ENCODE data around the gene BAG5. TPM values are rescaled to one million over a fixed set of nuclear protein-coding genes. Genes with fewer than 3 reads are reported as not detected.

The BAG5 gene
- total and polyA plus RNA-seq, 2 of the 4 experiments (the other 2 are of a cell fraction), result 6.7 to 22.2 TPM

DNA sequence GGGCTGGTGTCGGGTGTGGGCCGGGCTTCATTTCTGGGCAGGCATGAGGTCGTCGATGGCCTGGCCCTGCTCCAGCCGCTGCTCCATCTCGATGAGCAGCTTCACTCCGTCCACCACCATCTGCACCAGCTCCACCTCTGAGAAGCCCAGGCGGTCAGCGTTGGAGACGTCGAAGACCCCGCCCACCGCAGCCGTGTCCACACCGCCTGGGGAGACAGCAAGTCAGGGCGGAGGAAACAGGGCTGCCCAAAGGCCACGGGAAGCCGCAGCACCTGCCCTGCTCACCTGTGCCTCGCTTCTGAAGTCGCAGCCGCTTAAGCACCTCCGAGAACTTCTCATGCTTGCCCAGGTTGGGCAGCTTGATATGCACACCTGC, 42.6 kb downstream of the BAG5 start:
- Histone ChIP-seq H3K14ac (replicated peaks; ENCODE audit: low read depth, low read length) (no peak overlapping the region), H3K56ac (ENCODE audit: extremely low read depth, insufficient read depth, low read length) (no peak overlapping the region), H3K79me1 (ENCODE audit: low read depth in 1 of 2, low read length in 2 of 2) (peaks cover 0 to 5% of the 10 kb centered on the region in 2 experiments; a peak in 1 of 4 replicates), H3K9me1 (ENCODE audit: insufficient read depth, low read length) (no peaks in the 10 kb centered on the region), H4K91ac (ENCODE audit: insufficient read depth, low read depth, low read length) (no peak overlapping the region), H4K5ac (ENCODE audit: low read depth, low read length) (no peak overlapping the region), H3K4ac (ENCODE audit: low read depth, low read length) (no peak overlapping the region), H2BK120ac (ENCODE audit: low read depth, low read length) (no peak overlapping the region), H2AK5ac (ENCODE audit: low read depth, low read length) (no peak overlapping the region), H2AFZ (replicated peaks; ENCODE audit: low read length, poor library complexity) (no peak overlapping the region), H4K20me1 (ENCODE audit: insufficient read depth, low read length) (peaks cover 11% of the 10 kb centered on the region), H2AK9ac (replicated peaks; ENCODE audit: low read depth, low read length, poor library complexity) (no peak overlapping the region), H2BK5ac (ENCODE audit: low read depth, low read length, poor library complexity, severe bottlenecking) (no peak overlapping the region), H3K9ac (ENCODE audit: low read depth, low read length) (no peak overlapping the region), H3K27ac (ENCODE audit: insufficient read depth, low read length) (no peak overlapping the region), H3K4me3 (ENCODE audit: insufficient read depth, low read depth, low read length) (no peak overlapping the region), H3K9me3 (ENCODE audit: control insufficient read depth, insufficient read depth, low read length) (no peaks in the 10 kb centered on the region), H2BK15ac (ENCODE audit: low read depth, low read length) (no peak overlapping the region), H2BK20ac (ENCODE audit: low read depth, low read length) (no peak overlapping the region), H3K27me3 (ENCODE audit: control insufficient read depth, insufficient read depth, low read length) (peaks cover 15% of the 10 kb centered on the region), H3K4me2 (ENCODE audit: low read depth, low read length) (no peak overlapping the region), H3K4me1 (ENCODE audit: control insufficient read depth, insufficient read depth, low read length) (peaks cover 18% of the 10 kb centered on the region), H3K23ac (ENCODE audit: low read depth, low read length) (no peak overlapping the region), H3K36me3 (ENCODE audit: control insufficient read depth, insufficient read depth, low read length) (peaks cover 2% of the 10 kb centered on the region; the same call in 1 of the 2 replicates), H3K18ac (ENCODE audit: low read depth, low read length) (no peak overlapping the region), H4K8ac (ENCODE audit: low read depth in 2 of 2, low read length in 2 of 2) (no peak overlapping the region)
- WGBS, 2 experiments (ENCODE audit: extremely low coverage in 2 of 2, insufficient read length in 1 of 2), result 56% methylated on average over 5 of the region's 22 CpGs; no CpG with 5 or more reads in 1 of the 2 experiments
- TF ChIP-seq POLR2A (IDR thresholded peaks at IDR 0.05; ENCODE audit: low read depth, low read length), result no peak
- intact Hi-C loops (cut with micrococcal nuclease) (no loop called here), in situ Hi-C loops (cut with MboI; ENCODE audit: low sequenced_read_pairs) (no loop called here), dilution Hi-C loops (cut with HindIII; ENCODE audit: low sequenced_read_pairs, unreplicated experiment) (no loop called here)
- POLR2A ChIA-PET (ENCODE audit: unreplicated experiment), result no interaction called here
- CTCF ChIA-PET, result interaction anchor here (0.9 kb wide), 1 partner anchor 28 kb away, joined by 3 read pairs; no protein-coding TSS in a partner anchor
- BruUV-seq (replicated peaks), result no TSS peak
- DNase-seq, result no peak
- ATAC-seq (ENCODE audit: low read depth), result no peak
